K562 (cell line): ENCODE measurements around the gene EHBP1L1. TPM values are rescaled to one million over a fixed set of nuclear protein-coding genes. Genes with fewer than 3 reads are reported as not detected.

ENCODE experiments used
- ATAC-seq: fragments of 200-7000 bp; cut with Tn5 transposase; 3 replicates; pipeline ENCODE4 v1.9.1; 2020; ENCODE audit warnings: moderate library complexity
- BruUV-seq: library from RNA; stranded (reverse); fragments of 400-500 nt; replicated peaks from 2 replicates; lab custom pipeline; 2021; lab: Mats Ljungman, UMichigan
- CTCF ChIA-PET: fragments of 300-600 bp; formaldehyde crosslinking; extraction: SDS; loops from one replicate; lab custom pipeline; 2021; ENCODE audit warnings: low intra/inter-chr PET ratio; lab: Yijun Ruan, JAX
- POLR2A ChIA-PET: fragments of 300-600, 350-650 bp; sonication (Branson Sonifier 250); formaldehyde crosslinking; extraction: SDS; loops from one replicate; lab custom pipeline; 2021; ENCODE audit warnings: antibody characterized with exemption, inconsistent platforms; lab: Yijun Ruan, JAX
- DNase-seq, 4 experiments: peaks; one replicate each; pipeline versions ENCODE4 v3.0.0 to v3.0.0-alpha.2; 2011 to 2018; ENCODE audit warnings: low spot score in 3 of 4, mixed read lengths in 3 of 4; ENCODE audit errors: extremely low read depth in 1 of 4
- FAIRE-seq: peaks from 2 replicates; lab custom pipeline; 2011; peaks lifted over from hg19 to GRCh38; lab: Jason Lieb, UNC
- H2AFZ ChIP-seq: 2 replicates; pipeline ENCODE4 v1.6.0; 2011; ENCODE audit warnings: low read depth, low read length, control low read depth, inconsistent platforms
- H3K27ac ChIP-seq: fragments of 200-600 bp; 3 replicates; pipeline ENCODE4 v1.8.0; 2011; ENCODE audit warnings: low read depth, mild to moderate bottlenecking, control low read depth, inconsistent platforms, low read length, moderate library complexity, mixed read lengths; ENCODE audit errors: extremely low read depth
- H3K27me3 ChIP-seq, 2 experiments: fragments of 300-600 bp in 1 of 2; 2 replicates in 1 of 2; 3 replicates in 1 of 2; pipeline versions ENCODE4 v1.6.0 to v1.8.0; 2011; ENCODE audit warnings: inconsistent platforms in 2 of 2, low read length in 2 of 2, mild to moderate bottlenecking in 1 of 2, mixed read lengths in 1 of 2, moderate library complexity in 1 of 2; ENCODE audit not compliant: control insufficient read depth in 2 of 2, insufficient read depth in 2 of 2
- H3K36me3 ChIP-seq: fragments of 300-600 bp; 3 replicates; pipeline ENCODE4 v1.8.0; 2011; ENCODE audit warnings: mild to moderate bottlenecking, low read length, inconsistent platforms; ENCODE audit not compliant: control insufficient read depth, insufficient read depth
- H3K4me1 ChIP-seq, 2 experiments: fragments of 200-600 bp in 1 of 2; replicated peaks in 1 of 2; 2 replicates in 1 of 2; 3 replicates in 1 of 2; pipeline versions ENCODE4 v1.5.1 to v1.8.0; 2011; ENCODE audit warnings: inconsistent platforms in 2 of 2, low read length in 2 of 2, mild to moderate bottlenecking in 1 of 2, mixed read lengths in 1 of 2, moderate library complexity in 1 of 2; ENCODE audit not compliant: control insufficient read depth in 2 of 2, insufficient read depth in 2 of 2
- H3K4me2 ChIP-seq: 2 replicates; pipeline ENCODE4 v1.6.1; 2011; ENCODE audit warnings: low read length, control low read depth, inconsistent platforms, mixed read lengths; ENCODE audit not compliant: insufficient read depth
- H3K4me3 ChIP-seq: fragments of 200-600 bp; sonication (generic), shearing (Covaris generic); 2 replicates; pipeline ENCODE4 v1.5.1; 2016; ENCODE audit warnings: control low read depth, inconsistent platforms
- H3K79me2 ChIP-seq: fragments of 200-600 bp; 3 replicates; pipeline ENCODE4 v1.8.0; 2011; ENCODE audit warnings: low read length, inconsistent platforms; ENCODE audit not compliant: control insufficient read depth, insufficient read depth
- H3K9ac ChIP-seq, 2 experiments: 2 replicates each; pipeline versions ENCODE4 v1.6.0 to v1.6.1; 2011; ENCODE audit warnings: low read depth in 2 of 2, low read length in 2 of 2, control low read depth in 1 of 2, inconsistent platforms in 1 of 2, mild to moderate bottlenecking in 1 of 2, mixed read lengths in 1 of 2; ENCODE audit not compliant: insufficient read depth in 1 of 2
- H3K9me1 ChIP-seq: one replicate; pipeline ENCODE4 v1.6.0; 2011; ENCODE audit warnings: inconsistent platforms, mild to moderate bottlenecking, low read length, moderate library complexity; ENCODE audit not compliant: control insufficient read depth, insufficient read depth
- H3K9me3 ChIP-seq: replicated peaks from 2 replicates; pipeline ENCODE4 v1.5.1; 2011; ENCODE audit warnings: low read depth, low read length, inconsistent platforms; ENCODE audit not compliant: control insufficient read depth, insufficient read depth
- H4K20me1 ChIP-seq: replicated peaks from 2 replicates; pipeline ENCODE4 v1.6.1; 2011; ENCODE audit warnings: low read length, inconsistent platforms, mixed read lengths; ENCODE audit not compliant: control insufficient read depth, insufficient read depth
- BRD9 ChIP-seq: fragments of 450-650 bp; IDR thresholded peaks from 2 replicates; pipeline ENCODE4 v1.6.1; 2018; ENCODE audit warnings: low read depth; ENCODE audit not compliant: partially characterized antibody
- EGR1 ChIP-seq: fragments of 450-650 bp; conservative IDR thresholded peaks from 2 replicates; pipeline ENCODE4 v1.6.1; 2017; ENCODE audit warnings: mild to moderate bottlenecking
- GATA2 ChIP-seq: sonication (generic); formaldehyde crosslinking; IDR thresholded peaks from 2 replicates; pipeline ENCODE4 v1.4.0; 2020; ENCODE audit warnings: mild to moderate bottlenecking, missing genetic modification reagents
- KDM5B ChIP-seq: fragments of 200-600 bp; sonication (generic); IDR thresholded peaks from 2 replicates; pipeline ENCODE4 v1.6.1; 2012; ENCODE audit warnings: low read depth, mild to moderate bottlenecking, moderate library complexity, low read length, control low read depth, inconsistent platforms; ENCODE audit not compliant: insufficient replicate concordance
- LARP7 ChIP-seq: fragments of 450-650 bp; IDR thresholded peaks from 2 replicates; pipeline ENCODE4 v1.6.1; 2016
- TAF7 ChIP-seq: fragments of 450-650 bp; IDR thresholded peaks from 2 replicates; pipeline ENCODE4 v1.6.1; 2016; ENCODE audit warnings: missing genetic modification characterization, missing compliant biosample characterization
- ZNF551 ChIP-seq: fragments of 250-450 bp; sonication (Bioruptor Pico); IDR thresholded peaks from 2 replicates; pipeline ENCODE4 v1.5.0; 2021; ENCODE audit warnings: mild to moderate bottlenecking, moderate library complexity
- ZNF699 ChIP-seq: fragments of 250-450 bp; sonication (Bioruptor Pico); IDR thresholded peaks from 2 replicates; pipeline ENCODE4 v1.8.0; 2021; ENCODE audit warnings: mild to moderate bottlenecking, moderate library complexity; ENCODE audit not compliant: insufficient replicate concordance
- WGBS: fragments of 100-300 bp; shearing (Covaris generic); methylation state at CpG from one replicate; pipeline ENCODE4 v1.1.6; 2016; ENCODE audit warnings: low coverage, mixed read lengths; ENCODE audit not compliant: insufficient coverage; ENCODE audit errors: missing lambda C conversion rate; 5-methylcytosine and 5-hydroxymethylcytosine counted together
- in situ Hi-C: fragments of 300-500 bp; cut with MboI; formaldehyde crosslinking; loops from 4 replicates; pipeline ENCODE4 v1.15.0; 2018; ENCODE audit warnings: inconsistent platforms, mixed read lengths
- intact Hi-C: fragments of 100-400 bp; cut with micrococcal nuclease; formaldehyde crosslinking; loops from 2 replicates; pipeline ENCODE4 v1.14.2; 2022
- polyA plus RNA-seq, 8 experiments: library from polyadenylated mRNA; depleted of rRNA in 4 of 8; stranded (reverse) in 5 of 8; unstranded in 3 of 8; fragments of >200 nt; fragmentation: Nextera tagmentation in 2 of 8; fragmentation: Illumina TruSeq in 1 of 8; extraction: Ambion mirVana in 2 of 8; extraction: Trizol in 1 of 8; gene quantifications; 2 replicates each; pipeline versions ENCODE4 v1.2.1 to v1.2.3, GENCODE V29; 2011 to 2014; ENCODE audit warnings: inconsistent platforms in 1 of 8, missing spikeins in 1 of 8
- total RNA-seq, 7 experiments: library from RNA; depleted of rRNA in 6 of 7; stranded (reverse); fragments of >200 nt in 6 of 7; fragmentation: Illumina TruSeq in 2 of 7; extraction: Trizol in 2 of 7; gene quantifications; 2 replicates each; pipeline versions ENCODE4 v1.2.1 to v1.2.3, GENCODE V29; 2011 to 2021; ENCODE audit warnings: low replicate concordance in 1 of 7

Gene EHBP1L1
- total and polyA plus RNA-seq, 9 of the 15 experiments (the other 6 are each of a cell fraction or from before 2014, with no cell fraction given) = 0.03 to 87.1 (median 26.3) TPM

DNA sequence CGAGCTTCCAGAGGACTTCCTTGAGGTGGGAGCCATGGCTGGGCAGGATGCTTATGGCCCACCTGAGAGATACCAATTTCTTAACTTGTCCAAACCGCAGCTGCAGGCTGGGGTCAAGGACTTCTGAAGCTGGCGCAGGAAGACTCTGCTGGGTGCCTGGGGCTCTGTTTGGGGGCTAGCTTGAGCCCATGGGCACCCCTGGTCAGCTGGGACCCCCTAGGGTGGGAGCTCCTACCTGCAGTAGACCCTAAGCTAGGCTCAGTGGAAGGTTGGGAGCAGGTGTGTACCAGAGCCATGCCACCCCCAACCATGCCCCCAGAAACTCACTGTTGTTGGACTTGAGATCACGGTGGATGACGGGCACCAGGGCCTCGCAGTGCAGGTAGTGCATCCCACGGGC lies 36.8 kb downstream of the EHBP1L1 start:
- peak overlapping the region; percentile 90 for H3K4me2 ChIP-seq
- no peak overlapping the region for H3K27ac ChIP-seq
- no peaks in the 10 kb centered on the region for H3K9me3 ChIP-seq
- ATAC-seq (no peak), DNase-seq (no peak), FAIRE-seq (no peak)
- peaks cover 28 to 65% of the 10 kb centered on the region in 2 experiments for H3K4me1 ChIP-seq
- peaks cover 45% of the 10 kb centered on the region; the same call in 2 of the 3 replicates for H3K36me3 ChIP-seq
- CTCF ChIA-PET = no interaction called here
- no TSS peak for BruUV-seq
- WGBS = 81% methylated on average over 6 of the region's 7 CpGs
- H4K20me1 ChIP-seq = no peaks in the 10 kb centered on the region; the same call in 1 of the 2 replicates
- H2AFZ ChIP-seq = no peak overlapping the region
- H3K9me1 ChIP-seq = no peaks in the 10 kb centered on the region
- no peaks in the 10 kb centered on the region for H3K27me3 ChIP-seq
- H3K4me3 ChIP-seq = peak overlapping the region; percentile 87; the same call in 1 of the 2 replicates
- POLR2A ChIA-PET = interaction anchor here (0.5 to 1.9 kb wide), 9 partner anchors 8 to 231 kb away, joined by 3 to 9 read pairs (median 4); partner anchors contain the start of gene KCNK7
- H3K9ac ChIP-seq = peak overlapping the region; percentile 13 to 93; a peak in 3 of 4 replicates
- intact Hi-C loops (no loop called here), in situ Hi-C loops (no loop called here)
- TF ChIP-seq KDM5B (peak; percentile 39), TAF7 (tag) (no peak)
- peaks cover 61% of the 10 kb centered on the region for H3K79me2 ChIP-seq

DNA sequence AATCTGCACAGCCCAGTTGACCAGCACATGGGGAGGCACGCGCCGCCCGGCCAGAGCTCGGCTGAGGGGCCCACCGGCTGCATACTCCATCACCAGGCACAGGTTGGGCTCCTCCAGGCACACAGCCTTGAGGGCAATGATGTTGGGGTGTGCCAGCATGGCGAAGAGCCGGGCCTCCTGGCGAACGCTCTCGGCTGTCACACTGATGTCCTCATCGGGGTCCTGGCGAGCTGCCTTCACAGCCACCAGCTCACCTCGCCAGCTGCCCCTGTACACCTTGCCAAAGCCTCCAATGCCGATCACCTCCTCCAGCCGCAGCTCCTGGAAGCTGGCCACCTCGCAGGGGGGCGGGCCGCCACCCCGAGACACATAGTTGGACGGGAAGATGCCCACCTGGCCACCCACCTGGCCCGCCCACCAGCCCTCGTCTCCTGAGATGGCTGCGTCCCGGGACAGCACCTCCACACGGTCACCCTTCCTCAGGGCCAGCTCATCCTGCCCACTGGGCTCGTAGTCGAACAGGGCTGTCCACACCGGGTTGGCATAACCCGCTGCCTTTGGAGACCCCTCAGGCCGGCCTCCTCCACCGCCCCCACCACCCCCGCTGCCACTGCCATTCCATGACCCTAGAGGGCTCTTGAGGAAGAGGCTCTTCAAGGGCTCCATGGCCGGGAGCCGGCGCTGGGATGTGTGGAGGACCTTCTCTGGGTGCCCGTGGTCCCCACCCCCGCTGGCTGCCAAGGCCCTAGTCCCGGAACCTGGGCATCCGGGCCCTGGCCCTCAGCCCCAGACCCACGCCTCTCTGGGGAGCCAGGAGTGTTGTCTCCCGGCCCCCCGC lies 37.5 kb downstream of the EHBP1L1 start:
- Histone ChIP-seq H3K9me1 (no peaks in the 10 kb centered on the region), H3K36me3 (peaks cover 45% of the 10 kb centered on the region; the same call in 2 of the 3 replicates), H3K27ac (peak overlapping the region; percentile 74), H3K4me2 (peak overlapping the region; percentile 90), H2AFZ (peak overlapping the region; percentile 77), H3K9me3 (no peaks in the 10 kb centered on the region), H3K27me3 (no peaks in the 10 kb centered on the region), H3K9ac (peak overlapping the region; percentile 83 to 93), H3K4me3 (peak overlapping the region; percentile 87), H4K20me1 (no peaks in the 10 kb centered on the region; the same call in 1 of the 2 replicates), H3K79me2 (peaks cover 65% of the 10 kb centered on the region), H3K4me1 (peaks cover 28 to 70% of the 10 kb centered on the region in 2 experiments)
- intact Hi-C loops (no loop called here), in situ Hi-C loops (no loop called here)
- no TSS peak for BruUV-seq
- no peak for FAIRE-seq
- ChIA-PET POLR2A (interaction anchor here (0.5 to 1.9 kb wide), 10 partner anchors 10 to 477 kb away, joined by 3 to 9 read pairs (median 4); partner anchors contain the start of gene KCNK7), CTCF (interaction anchor here (0.8 kb wide), 1 partner anchor 72 kb away, joined by 3 read pairs; no protein-coding TSS in a partner anchor)
- 50% methylated on average over 33 of the region's 43 CpGs for WGBS
- no peak for DNase-seq
- ATAC-seq = no peak
- TF ChIP-seq ZNF699 (CRISPR knock-in tag) (no peak), LARP7 (no peak), ZNF551 (CRISPR knock-in tag) (no peak), BRD9 (no peak), KDM5B (peak; percentile 26), EGR1 (peak; percentile 65), GATA2 (no peak)
